ELF-1 (cell line): Measurements from ENCODE around the gene ATP9A.
"Not testable (repeated sequence)": the region's sequence is repeated elsewhere in the genome, so short reads cannot be mapped to it uniquely, and the experiment has no call there.

Experiments used
- DNase-seq: peaks from one replicate; pipeline ENCODE4 v3.0.0-alpha.2; 2016; ENCODE audit warnings: low read depth, low spot score

The ATP9A gene, protein sequence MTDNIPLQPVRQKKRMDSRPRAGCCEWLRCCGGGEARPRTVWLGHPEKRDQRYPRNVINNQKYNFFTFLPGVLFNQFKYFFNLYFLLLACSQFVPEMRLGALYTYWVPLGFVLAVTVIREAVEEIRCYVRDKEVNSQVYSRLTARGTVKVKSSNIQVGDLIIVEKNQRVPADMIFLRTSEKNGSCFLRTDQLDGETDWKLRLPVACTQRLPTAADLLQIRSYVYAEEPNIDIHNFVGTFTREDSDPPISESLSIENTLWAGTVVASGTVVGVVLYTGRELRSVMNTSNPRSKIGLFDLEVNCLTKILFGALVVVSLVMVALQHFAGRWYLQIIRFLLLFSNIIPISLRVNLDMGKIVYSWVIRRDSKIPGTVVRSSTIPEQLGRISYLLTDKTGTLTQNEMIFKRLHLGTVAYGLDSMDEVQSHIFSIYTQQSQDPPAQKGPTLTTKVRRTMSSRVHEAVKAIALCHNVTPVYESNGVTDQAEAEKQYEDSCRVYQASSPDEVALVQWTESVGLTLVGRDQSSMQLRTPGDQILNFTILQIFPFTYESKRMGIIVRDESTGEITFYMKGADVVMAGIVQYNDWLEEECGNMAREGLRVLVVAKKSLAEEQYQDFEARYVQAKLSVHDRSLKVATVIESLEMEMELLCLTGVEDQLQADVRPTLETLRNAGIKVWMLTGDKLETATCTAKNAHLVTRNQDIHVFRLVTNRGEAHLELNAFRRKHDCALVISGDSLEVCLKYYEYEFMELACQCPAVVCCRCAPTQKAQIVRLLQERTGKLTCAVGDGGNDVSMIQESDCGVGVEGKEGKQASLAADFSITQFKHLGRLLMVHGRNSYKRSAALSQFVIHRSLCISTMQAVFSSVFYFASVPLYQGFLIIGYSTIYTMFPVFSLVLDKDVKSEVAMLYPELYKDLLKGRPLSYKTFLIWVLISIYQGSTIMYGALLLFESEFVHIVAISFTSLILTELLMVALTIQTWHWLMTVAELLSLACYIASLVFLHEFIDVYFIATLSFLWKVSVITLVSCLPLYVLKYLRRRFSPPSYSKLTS

DNA sequence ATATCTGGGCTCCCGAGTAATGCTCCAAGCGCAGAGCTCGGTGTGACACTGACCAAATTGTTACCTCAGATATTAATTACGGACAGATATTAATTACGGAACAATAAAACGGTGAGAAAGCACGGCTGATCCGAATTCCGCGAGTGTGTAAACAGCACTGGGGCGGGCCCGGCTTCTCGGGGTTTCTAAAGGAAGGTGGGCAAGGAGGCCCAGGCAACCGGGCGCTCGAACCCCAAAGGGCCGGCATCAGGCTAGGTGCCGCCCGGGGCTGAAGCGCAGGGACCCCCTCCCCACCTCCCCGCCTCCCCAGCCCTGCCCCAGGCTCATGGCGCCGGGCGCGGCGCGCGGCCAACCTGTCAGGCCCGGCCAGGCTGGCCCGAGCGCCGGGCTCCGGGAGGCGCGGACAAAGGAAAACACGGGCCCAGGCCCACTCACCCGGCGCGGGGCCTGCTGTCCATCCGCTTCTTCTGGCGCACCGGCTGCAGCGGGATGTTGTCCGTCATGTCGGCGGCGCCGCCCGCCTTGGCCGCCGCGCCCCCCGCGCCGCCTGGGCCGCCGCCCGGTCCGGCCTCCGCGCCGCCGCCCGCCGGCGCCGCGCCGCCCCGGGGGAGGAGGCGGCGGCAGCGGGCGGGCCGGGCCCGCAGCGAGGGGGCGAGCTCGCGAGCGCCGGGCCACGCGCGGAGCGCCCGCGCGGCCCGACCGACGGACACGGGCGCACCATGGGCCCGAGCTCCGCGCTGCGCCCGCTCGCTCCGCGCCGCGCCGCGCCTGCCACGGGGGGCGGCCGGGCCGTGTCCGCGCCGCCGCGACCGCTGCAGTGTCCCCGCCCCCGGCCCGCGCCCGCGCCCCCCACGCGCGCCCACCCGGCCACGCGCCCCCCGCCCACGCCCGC lies at the start of gene ATP9A:
ATP9A (minus strand) TSS at position 524 of the 892 bp plus-strand sequence; CDS start at position 503, 21 bp downstream.
- peak; percentile 21 for DNase-seq

DNA sequence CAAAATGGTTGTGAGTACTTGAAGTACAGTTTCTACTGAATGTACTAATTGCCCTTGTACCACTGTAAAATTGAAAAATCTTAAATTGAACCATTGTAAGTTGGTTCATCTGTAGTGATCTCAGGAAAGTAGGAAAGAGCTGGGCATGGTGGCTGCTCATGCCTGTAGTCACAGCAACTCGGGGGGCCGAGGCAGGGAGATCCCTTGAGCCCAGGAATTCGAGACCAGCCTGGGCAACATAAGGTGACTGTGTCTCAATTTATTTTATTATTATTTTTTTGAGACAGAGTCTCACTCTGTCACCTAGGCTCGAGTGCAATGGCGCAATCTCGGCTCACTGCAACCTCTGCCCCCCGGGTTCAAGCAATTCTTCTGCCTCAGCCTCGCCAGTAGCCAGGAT lies 48.7 kb upstream of the ATP9A start:
- not testable (repeated sequence) for DNase-seq

DNA sequence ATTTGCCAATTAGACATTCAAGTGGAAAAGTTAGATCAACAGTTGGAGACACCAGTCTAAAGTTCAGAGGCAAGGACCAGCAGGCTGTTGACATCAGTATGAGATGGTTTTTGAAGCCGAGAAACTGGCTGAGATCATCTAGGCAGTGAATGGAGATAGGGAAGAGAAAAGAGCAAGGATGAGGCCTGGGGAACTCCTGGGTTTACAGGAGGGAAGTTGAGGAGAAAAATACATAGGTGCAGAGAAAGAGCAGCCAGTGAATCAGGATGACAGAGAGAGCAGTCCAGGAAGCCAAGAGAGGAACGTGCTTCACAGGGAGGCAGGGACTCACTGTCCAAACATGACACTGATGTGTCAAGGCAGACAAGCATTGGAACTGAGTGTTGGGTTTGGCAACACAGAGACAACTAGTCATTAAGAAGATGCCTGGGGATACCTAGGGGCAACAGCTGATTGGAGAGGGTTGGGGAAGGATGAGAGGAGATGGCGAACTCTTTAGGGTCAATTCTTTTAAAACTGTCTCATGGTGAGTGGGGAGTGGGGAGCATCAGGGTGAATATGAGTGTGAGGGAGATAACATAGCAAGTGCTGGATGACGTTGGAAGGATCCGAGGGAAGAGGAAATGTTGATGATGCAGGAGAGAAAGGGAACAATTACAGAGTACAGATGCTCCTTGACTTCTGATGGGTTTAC lies 47.3 kb upstream of the ATP9A start:
- no peak for DNase-seq

DNA sequence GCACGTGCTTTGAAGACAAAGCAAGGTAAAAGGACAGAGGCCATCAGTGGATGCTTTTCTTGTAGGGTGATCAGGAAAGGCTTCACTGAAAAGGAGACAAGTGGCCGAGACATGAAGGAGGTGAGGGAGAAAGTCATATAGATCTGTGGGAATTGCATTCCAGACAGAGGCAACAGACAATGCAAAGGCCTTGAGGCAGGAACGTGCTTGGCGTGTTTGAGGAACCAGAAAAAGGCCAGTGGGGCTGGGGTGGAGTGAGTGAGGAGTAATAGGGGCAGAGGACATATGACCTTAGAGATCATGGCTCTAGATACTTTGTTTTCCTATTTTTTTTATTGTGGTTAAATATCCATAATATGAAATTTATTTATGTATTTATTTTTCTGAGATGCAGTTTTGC lies 44.7 kb upstream of the ATP9A start:
- DNase-seq: peak; percentile 51

DNA sequence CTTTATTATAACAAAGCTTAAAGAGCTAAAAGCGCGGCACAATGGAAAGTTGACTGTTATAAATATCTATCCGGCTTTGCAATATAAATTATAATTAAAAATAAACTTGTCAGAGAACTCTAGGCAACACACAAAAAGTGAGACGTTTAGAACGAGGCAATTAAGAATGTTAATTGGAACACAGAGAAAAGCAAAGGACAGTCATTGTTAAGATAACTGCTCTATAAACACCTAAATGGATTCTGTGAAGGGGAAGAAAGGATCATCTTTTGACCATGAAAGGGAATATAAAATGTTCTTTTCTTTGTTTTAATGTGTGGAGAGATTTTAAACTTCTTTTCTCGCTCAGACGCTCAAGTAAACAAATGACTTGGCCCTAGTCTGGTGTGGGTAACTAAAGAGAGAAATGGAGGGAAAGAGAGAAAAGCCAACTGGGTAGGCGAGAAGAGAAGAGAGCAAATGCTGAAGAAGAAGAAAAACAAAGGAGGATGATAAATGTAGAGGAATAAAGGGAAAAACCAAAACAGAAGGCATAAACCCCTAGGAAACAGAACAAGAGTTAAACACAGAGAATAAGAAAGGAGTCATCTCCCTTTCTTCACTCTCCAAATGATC lies 43.4 kb upstream of the ATP9A start:
- no peak for DNase-seq

DNA sequence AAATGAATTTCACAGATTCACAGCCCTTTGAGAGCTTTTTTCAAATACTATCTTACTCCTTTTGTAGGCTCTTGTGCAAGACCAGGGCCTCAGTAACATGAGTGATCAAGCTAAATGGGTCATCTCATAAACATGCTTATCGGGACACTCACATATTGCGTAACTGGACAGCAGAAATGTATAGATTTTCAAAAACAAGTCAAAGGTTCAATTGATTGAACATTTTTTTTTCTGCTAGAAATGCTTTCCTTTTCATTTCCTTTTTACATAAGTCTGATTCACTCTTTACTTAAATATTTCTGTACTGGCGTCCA lies 42.8 kb upstream of the ATP9A start:
- DNase-seq: no peak

DNA sequence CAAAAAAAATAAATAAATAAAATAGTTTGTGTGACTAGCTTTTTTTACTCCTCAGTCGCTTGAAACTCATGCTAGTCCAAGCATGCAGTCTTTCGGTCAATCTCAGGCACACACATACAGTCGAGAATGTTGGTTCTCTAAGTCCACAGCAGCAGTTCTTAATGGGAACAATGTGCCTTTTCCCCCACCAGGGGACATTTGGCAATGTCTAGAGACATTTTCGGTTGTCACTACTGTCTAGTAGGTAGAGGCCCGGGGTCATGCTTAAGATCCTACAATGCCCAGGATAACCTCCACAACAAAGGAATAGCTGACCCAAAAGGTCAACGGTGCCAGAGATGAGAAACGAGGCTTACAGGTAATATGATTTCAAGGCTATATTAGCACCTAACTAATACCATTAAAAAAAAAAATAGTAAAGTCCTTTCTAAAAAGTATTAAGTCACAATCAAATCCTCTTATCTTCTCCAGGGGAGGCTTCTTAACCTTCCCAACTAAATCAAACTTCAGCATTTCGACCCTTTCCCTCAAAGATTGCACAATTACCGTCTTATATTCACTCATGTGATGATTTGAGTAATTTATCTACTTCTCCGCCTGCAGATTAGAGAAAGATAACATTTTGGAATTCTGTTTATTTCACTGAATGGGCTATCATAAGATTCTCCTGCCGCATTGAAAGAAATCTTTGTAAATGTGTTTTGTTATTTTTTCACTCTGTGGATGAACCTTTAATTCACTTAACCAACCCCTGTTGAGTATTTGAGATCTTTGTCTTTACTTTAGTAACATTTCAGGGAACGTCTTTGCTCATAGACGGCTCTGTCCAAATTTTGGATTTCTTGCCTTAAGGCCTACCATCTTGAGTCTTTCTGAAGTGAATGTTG lies 42.2 kb upstream of the ATP9A start:
- peak; percentile 52 for DNase-seq

DNA sequence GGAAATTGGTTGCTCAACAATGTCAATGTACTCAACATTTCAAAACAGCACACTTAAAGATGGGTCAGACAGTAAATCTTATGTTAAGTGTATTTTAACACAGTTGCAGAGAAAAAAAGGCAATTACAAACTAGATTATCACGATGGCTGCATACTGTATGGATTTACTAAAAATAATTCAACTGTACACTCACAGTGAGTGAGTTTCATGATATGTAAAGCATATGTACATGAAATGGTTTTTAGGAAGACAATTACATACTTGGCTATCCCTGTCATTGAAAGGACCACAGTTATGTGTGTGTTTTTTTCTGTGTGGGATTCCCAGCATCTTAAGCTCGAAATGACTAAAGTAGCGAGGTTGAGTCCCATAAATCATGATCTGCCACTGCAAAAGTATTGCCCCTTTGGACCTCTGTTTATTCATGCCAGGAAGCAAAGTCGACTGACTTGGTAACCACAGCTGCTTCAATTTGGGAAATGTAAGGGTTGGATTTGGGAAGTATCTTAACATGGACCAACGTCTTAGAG lies 39.6 kb upstream of the ATP9A start:
- DNase-seq: no peak

DNA sequence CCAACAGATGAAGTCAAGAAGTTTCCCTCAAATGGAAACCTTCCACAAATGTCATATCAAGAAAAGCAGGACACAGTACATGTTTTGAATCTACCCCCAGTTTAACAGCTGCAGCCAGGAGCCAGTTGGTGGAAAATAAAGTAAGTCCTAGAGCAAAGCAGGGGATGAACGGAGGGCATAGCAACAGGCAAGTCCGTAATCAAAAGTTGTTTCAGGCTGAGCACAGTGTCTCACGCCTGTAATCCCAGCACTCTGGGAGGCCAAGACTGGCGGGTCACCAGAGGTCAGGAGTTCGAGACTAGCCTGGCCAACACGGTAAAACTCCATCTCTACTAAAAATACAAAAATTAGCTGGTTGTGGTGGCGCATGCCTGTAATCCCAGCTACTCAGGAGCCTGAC lies 36.6 kb upstream of the ATP9A start:
- DNase-seq: no peak

DNA sequence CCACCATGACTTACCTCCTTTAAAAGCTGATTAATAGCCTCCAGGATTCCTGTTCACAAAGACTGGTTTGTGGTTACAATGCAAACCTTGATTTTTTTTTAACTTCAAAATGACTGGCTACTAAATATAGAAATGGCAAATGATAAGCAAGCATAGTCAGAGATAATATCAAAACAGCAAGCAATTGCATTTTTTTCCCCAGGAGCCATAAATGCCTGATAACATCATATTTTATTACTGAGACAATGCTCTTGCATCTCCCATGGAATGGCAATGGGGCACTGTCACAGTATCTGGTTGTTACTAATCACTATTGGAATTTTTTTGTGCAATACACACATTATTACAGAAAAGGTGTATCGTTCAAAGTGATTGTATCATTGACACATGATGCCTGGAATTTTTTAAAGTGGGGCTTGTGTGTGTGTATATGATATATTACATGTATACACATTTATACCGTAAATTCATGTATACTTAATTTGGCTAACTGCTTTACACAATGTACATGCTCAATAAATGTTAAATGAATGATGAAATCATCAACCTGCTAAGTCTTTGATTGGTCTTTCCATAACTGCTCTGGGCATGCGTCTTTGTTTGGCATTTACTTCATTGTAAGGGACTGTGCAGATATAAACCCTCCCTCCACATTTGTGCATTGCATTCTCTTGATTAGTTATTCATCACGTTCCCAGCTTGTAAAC lies 35.1 kb upstream of the ATP9A start:
- DNase-seq: no peak

DNA sequence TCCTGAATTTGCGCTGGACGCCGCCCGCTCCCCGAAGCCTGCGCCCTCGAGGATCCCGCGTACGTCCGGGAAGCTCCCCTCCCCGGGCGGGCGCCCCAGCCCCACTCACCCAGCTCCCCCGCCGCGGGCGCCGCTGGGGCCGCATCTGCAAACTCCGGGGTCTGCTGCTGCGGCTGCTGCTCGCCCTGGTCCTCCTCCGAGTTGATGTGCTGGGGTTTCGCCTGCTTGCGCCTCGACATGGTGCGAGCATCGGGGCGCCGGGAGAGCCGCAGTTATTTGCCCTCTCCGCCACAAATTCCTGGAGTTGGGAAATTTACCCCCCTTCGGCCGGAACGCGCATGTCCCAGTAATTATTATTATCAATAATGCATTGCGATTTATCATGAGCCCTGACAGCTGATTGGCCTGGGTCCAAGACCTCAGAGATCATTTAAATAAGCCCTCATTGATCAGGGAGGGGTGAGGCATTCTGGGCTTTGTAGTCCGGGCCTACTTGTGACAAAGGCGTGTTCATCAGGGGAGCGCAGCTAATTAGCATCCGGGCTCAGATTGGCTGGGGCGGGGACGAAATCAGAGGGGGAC lies 34.1 kb upstream of the ATP9A start, which contains the start of gene SALL4:
SALL4 (minus strand) TSS at position 352 of the 582 bp plus-strand sequence; CDS start at position 239, 113 bp downstream.
- DNase-seq: peak; percentile 93

DNA sequence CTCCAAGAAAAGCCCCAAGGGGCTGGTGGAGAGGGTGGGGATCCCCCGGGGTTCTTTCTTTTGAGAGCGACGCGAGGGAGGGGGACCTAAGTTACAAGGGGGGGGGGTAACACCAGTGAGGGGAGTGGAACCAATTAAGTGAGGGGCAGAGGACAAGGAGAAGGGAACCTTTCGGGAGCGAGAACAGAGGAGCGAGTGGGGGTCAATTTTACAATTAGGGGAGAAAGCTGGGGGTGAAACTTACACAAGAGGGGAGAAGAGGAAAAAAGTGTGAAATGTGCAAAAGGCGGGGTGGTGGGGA lies 33.6 kb upstream of the ATP9A start:
- no peak for DNase-seq

DNA sequence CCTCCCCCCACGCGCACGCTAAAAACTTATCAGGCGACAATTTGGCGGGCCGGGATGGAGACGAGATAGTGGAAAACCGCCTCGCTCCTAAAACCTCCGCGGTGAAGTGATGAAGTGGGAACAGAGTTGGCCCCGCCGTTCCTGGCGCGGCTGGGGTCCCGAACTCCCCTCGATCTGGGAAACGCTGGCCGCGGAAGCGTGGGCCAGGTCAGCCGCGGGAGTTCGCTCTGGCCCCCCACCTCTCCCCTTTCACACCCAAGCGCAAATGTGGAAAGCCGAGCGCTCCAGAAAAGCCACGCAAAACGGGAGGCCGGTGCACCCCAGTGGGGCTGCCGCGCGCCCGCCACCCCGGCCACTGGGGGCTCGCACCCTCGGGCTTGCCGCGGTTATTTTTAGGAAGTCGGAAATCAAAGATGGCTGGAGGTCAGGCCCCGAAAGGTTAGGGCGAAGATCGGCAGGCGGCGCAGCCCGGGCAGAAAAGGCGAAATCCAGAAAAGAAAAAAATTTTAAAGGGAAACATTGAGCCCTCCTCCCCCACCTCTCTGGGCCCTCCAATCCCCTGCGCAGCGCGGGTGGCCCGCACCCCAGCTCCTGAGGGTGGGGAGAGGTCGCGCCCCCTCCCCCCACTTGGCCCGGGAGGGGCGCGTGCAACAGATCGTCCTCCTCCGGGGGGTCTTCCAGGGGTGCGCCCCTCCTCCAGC lies 33.1 kb upstream of the ATP9A start:
- DNase-seq: peak; percentile 75

DNA sequence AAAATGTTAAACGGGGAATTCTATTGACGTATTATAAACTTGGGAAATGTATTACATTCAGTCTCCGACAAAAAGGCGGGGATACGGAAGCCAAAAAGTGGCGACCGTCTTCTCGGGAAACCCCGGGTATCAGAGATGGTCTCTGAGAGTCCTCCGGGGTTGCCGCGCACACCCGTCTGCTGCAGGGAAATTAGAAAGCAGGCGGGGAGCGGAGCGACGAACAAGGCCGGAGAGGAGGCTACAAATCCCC lies 32.6 kb upstream of the ATP9A start:
- DNase-seq: peak; percentile 68

DNA sequence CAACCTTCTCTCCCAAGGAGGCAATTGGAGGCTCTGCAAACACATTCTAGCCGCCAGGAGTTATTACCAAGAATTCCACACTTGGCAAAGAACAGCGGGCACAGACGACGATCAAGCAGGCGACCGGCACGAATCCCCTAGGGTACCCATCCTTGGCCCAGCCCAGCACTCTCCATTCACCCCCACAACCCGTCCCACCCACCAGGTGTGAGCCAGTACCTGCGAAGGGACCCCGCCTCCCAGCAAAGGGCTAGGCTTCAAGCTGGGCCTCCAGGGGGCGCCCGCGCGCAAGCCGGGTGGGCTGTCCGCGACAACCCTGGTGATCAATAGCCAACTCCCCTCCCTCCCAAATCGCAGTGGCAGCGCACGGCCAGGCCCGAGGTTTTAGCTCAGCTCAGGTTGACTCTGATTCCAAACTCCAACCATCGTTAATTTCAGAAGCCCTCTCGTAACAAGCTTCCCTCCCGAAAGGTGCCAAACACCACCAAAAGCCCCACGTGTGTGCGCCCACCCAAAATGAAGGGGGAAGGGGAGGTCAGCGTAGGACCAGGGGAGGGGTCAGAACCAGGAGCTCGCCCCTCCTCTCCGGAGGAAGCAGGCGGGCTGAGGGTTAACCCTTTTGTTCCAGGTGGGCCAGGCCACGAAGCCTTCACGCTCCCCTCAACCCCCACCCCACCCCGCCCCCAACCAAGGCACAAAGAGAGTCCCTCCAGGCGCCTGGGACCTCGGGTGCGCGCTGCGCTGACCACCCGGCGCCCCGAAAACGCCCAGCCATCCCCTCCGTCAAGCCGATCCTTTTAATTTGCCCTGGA lies 32.1 kb upstream of the ATP9A start:
- DNase-seq: peak; percentile 95

DNA sequence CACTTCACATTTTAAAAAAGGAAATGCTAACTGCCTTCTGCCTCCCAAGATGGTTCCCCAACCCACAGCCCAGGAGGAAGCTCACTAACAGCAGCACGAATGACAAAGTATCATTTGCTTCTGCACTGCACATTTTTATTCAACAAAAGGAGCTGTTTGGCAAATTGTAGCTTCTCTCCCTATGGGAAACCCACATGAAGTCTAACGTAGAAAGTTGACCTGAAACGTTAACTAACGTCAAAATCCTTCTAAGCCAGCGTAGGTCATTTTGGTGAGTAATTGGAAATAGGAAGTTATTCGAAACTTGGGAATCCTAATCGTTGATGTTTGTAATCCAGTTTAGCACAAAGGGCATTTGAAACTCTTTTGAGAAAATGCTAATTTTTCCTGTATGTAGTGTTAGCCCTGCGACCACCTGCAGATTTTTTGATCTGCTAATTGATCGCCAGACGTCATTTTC lies 31.2 kb upstream of the ATP9A start:
- peak; percentile 15 for DNase-seq
